Endothelial cell of umbilical vein (primary cell): ENCODE measurements around the gene LSM7. TPM values are rescaled to one million over a fixed set of nuclear protein-coding genes. Genes with fewer than 3 reads are reported as not detected.

Experiments used
- BruUV-seq: library from RNA; stranded (reverse); fragments of 400-500 nt; replicated peaks from 2 replicates; lab custom pipeline; 2021; lab: Mats Ljungman, UMichigan
- CTCF ChIA-PET: fragments of 300-600, 350-600 bp; sonication (Branson Sonifier 250); formaldehyde crosslinking; loops from one replicate; lab custom pipeline; 2021; ENCODE audit warnings: antibody characterized with exemption, inconsistent platforms; lab: Charles Lee
- POLR2A ChIA-PET: fragments of 300-600, 350-600 bp; sonication (Branson Sonifier 250); formaldehyde crosslinking; loops from one replicate; lab custom pipeline; 2021; ENCODE audit warnings: antibody characterized with exemption, inconsistent platforms; lab: Charles Lee
- DNase-seq: peaks from one replicate; pipeline ENCODE4 v3.0.0-alpha.2; 2011; ENCODE audit warnings: low read depth, low spot score
- FAIRE-seq: peaks from 2 replicates; lab custom pipeline; 2011; peaks lifted over from hg19 to GRCh38; lab: Jason Lieb, UNC
- H2AFZ ChIP-seq: 2 replicates; pipeline ENCODE4 v1.6.0; 2012; ENCODE audit warnings: low read depth, low read length, control low read depth, inconsistent platforms
- H3K27ac ChIP-seq: 2 replicates; pipeline ENCODE4 v1.5.1; 2011; ENCODE audit warnings: low read depth, mild to moderate bottlenecking, control low read depth, low read length, moderate library complexity; ENCODE audit not compliant: insufficient read depth
- H3K27me3 ChIP-seq, 2 experiments: 2 replicates each; pipeline versions ENCODE4 v1.6.0 to v1.6.1; 2011; ENCODE audit warnings: low read length in 2 of 2, mixed read lengths in 1 of 2; ENCODE audit not compliant: control insufficient read depth in 2 of 2, insufficient read depth in 2 of 2
- H3K36me3 ChIP-seq, 2 experiments: 2 replicates in 1 of 2; 3 replicates in 1 of 2; pipeline ENCODE4 v1.5.1; 2011; ENCODE audit warnings: low read length in 2 of 2, mild to moderate bottlenecking in 1 of 2, moderate library complexity in 1 of 2; ENCODE audit not compliant: control insufficient read depth in 2 of 2, insufficient read depth in 2 of 2; ENCODE audit errors: extremely low read depth in 1 of 2
- H3K4me1 ChIP-seq: 3 replicates; pipeline ENCODE4 v1.5.1; 2011; ENCODE audit warnings: mild to moderate bottlenecking, low read length; ENCODE audit not compliant: control insufficient read depth, insufficient read depth; ENCODE audit errors: extremely low read depth
- H3K4me2 ChIP-seq: 2 replicates; pipeline ENCODE4 v1.6.1; 2011; ENCODE audit warnings: low read length, control low read depth, mixed read lengths; ENCODE audit not compliant: insufficient read depth
- H3K4me3 ChIP-seq, 3 experiments: fragments of 200-600 bp in 1 of 3; sonication (generic), shearing (Covaris generic) in 1 of 3; replicated peaks in 1 of 3; 2 replicates each; pipeline ENCODE4 v1.5.1; 2011 to 2016; ENCODE audit warnings: control low read depth in 3 of 3, low read length in 3 of 3, mild to moderate bottlenecking in 2 of 3, inconsistent platforms in 1 of 3, low read depth in 1 of 3, moderate library complexity in 1 of 3; ENCODE audit not compliant: insufficient read depth in 1 of 3
- H3K79me2 ChIP-seq: 2 replicates; pipeline ENCODE4 v1.6.0; 2012; ENCODE audit warnings: low read length, inconsistent platforms; ENCODE audit not compliant: control insufficient read depth, insufficient read depth
- H3K9ac ChIP-seq: replicated peaks from 2 replicates; pipeline ENCODE3; 2011; ENCODE audit warnings: low read length, control low read depth; ENCODE audit not compliant: insufficient read depth; ENCODE audit errors: extremely low read depth
- H3K9me1 ChIP-seq: replicated peaks from 3 replicates; pipeline ENCODE4 v1.6.0; 2011; ENCODE audit warnings: mild to moderate bottlenecking, low read length; ENCODE audit not compliant: control insufficient read depth, insufficient read depth; ENCODE audit errors: extremely low read depth
- H3K9me3 ChIP-seq: replicated peaks from 2 replicates; pipeline ENCODE4 v1.5.1; 2012; ENCODE audit warnings: low read length, inconsistent platforms; ENCODE audit not compliant: control insufficient read depth, insufficient read depth
- H4K20me1 ChIP-seq: replicated peaks from 2 replicates; pipeline ENCODE3; 2011; ENCODE audit warnings: mild to moderate bottlenecking, low read length; ENCODE audit not compliant: control insufficient read depth, insufficient read depth; ENCODE audit errors: extremely low read depth
- CTCF ChIP-seq, 2 donors: IDR thresholded peaks; 1 replicate in 1 of 2; 2 replicates in 1 of 2; pipeline ENCODE4 v1.5.1; 2011; ENCODE audit warnings: low read length in 2 of 2, mild to moderate bottlenecking in 2 of 2, moderate library complexity in 2 of 2, control low read depth in 1 of 2, inconsistent platforms in 1 of 2, low read depth in 1 of 2; ENCODE audit not compliant: insufficient read depth in 1 of 2; ENCODE audit errors: extremely low read depth in 1 of 2
- EZH2 ChIP-seq: IDR thresholded peaks from 2 replicates; pipeline ENCODE4 v1.6.1; 2012; ENCODE audit warnings: borderline replicate concordance, low read depth, mild to moderate bottlenecking, moderate library complexity, low read length, inconsistent platforms; ENCODE audit not compliant: severe bottlenecking
- FOS ChIP-seq: IDR thresholded peaks from 2 replicates; pipeline ENCODE4 v1.6.1; 2011; ENCODE audit warnings: mild to moderate bottlenecking, low read length, moderate library complexity, borderline replicate concordance; ENCODE audit not compliant: insufficient read depth
- GATA2 ChIP-seq: IDR thresholded peaks from 2 replicates; pipeline ENCODE4 v1.7.0; 2011; ENCODE audit warnings: low read depth, mild to moderate bottlenecking, moderate library complexity, mixed read lengths, low read length; ENCODE audit not compliant: insufficient read length, insufficient read depth
- JUN ChIP-seq: IDR thresholded peaks from 2 replicates; pipeline ENCODE4 v1.6.1; 2011; ENCODE audit warnings: borderline replicate concordance, low read depth; ENCODE audit not compliant: insufficient read length, insufficient read depth
- POLR2A ChIP-seq: IDR thresholded peaks from 2 replicates; pipeline ENCODE4 v1.6.1; 2012; ENCODE audit warnings: low read depth, mild to moderate bottlenecking, control low read depth, low read length
- POLR2AphosphoS5 ChIP-seq: IDR thresholded peaks from 2 replicates; pipeline ENCODE4 v1.6.1; 2012; ENCODE audit warnings: low read depth, mild to moderate bottlenecking, control low read depth, low read length, moderate library complexity; ENCODE audit not compliant: insufficient read depth
- dilution Hi-C: fragments of 300-500 bp; cut with MboI; formaldehyde crosslinking; loops from one replicate; pipeline ENCODE4 v1.15.0; 2019; ENCODE audit warnings: low sequenced_read_pairs; ENCODE audit not compliant: extremely low pct_ligation_motif_present
- intact Hi-C: fragments of 100-400 bp; cut with micrococcal nuclease; formaldehyde crosslinking; loops from one replicate; pipeline ENCODE4 v1.10.0; 2022
- polyA plus RNA-seq, 4 experiments: library from polyadenylated mRNA; depleted of rRNA in 3 of 4; stranded (reverse) in 3 of 4; unstranded in 1 of 4; fragments of >200 nt; gene quantifications; 2 replicates each; pipeline versions ENCODE4 v1.2.1 to v1.2.3, GENCODE V29; 2011 to 2012; ENCODE audit warnings: missing spikeins in 1 of 4
- total RNA-seq: library from RNA; stranded (reverse); gene quantifications from 2 replicates; pipeline ENCODE4 v1.2.3, GENCODE V29; 2021

The LSM7 gene
- total and polyA plus RNA-seq, 2 donors (not counting 3 experiments of a cell fraction or from before 2014, with no cell fraction given), result 124 to 673 TPM

GRCh38 chr19:2372076-2372612, 43.8 kb upstream of the LSM7 start:
- TF ChIP-seq EZH2, result no peak
- no peak for TF ChIP-seq GATA2
- no peak for TF ChIP-seq POLR2AphosphoS5
- no peak for TF ChIP-seq FOS
- TF ChIP-seq CTCF (IDR thresholded peaks at IDR 0.05; ENCODE audit: extremely low read depth in 1 of 2, insufficient read depth in 1 of 2, low read depth in 1 of 2, low read length in 2 of 2), result no peak
- TF ChIP-seq JUN, result no peak
- TF ChIP-seq POLR2A, result no peak
- no peak overlapping the region for H3K27ac ChIP-seq
- no peak overlapping the region for H3K4me3 ChIP-seq
- H3K36me3 ChIP-seq, result no peaks in the 10 kb centered on the region
- no peaks in the 10 kb centered on the region for H3K9me3 ChIP-seq
- POLR2A ChIA-PET, result no interaction called here
- CTCF ChIA-PET, result interaction anchor here (1.2 kb wide), 1 partner anchor 45 kb away, joined by 3 read pairs; no protein-coding TSS in a partner anchor
- H3K4me1 ChIP-seq, result no peaks in the 10 kb centered on the region
- no TSS peak for BruUV-seq
- H2AFZ ChIP-seq, result no peak overlapping the region
- DNase-seq (no peak), FAIRE-seq (no peak)
- H3K9ac ChIP-seq, result no peak overlapping the region
- H4K20me1 ChIP-seq, result no peaks in the 10 kb centered on the region
- no peak overlapping the region for H3K4me2 ChIP-seq
- peaks cover 0 to 2% of the 10 kb centered on the region in 2 experiments for H3K27me3 ChIP-seq
- dilution Hi-C loops (no loop called here), intact Hi-C loops (no loop called here)
- no peaks in the 10 kb centered on the region for H3K9me1 ChIP-seq
- H3K79me2 ChIP-seq, result no peaks in the 10 kb centered on the region
